Transverse colon (tissue), 4 donors: Measurements from ENCODE around the gene FRZB. TPM values are rescaled to one million over a fixed set of nuclear protein-coding genes. Genes with fewer than 3 reads are reported as not detected.

ENCODE experiments used
- DNase-seq: peaks from one replicate; pipeline ENCODE4 v3.0.0-alpha.2; 2019
- H3K27ac ChIP-seq, 4 donors: fragments of 200-600 bp; sonication (generic); 2 replicates each; pipeline ENCODE4 v1.5.1; 2016 to 2018; ENCODE audit warnings: inconsistent platforms in 4 of 4
- H3K27me3 ChIP-seq: fragments of 200-600 bp; sonication (generic); 2 replicates; pipeline ENCODE4 v1.5.1; 2017; ENCODE audit warnings: inconsistent platforms
- H3K36me3 ChIP-seq, 4 donors: fragments of 200-600 bp; sonication (generic); 2 replicates each; pipeline ENCODE4 v1.5.1; 2017 to 2019; ENCODE audit warnings: inconsistent platforms in 4 of 4
- H3K4me1 ChIP-seq, 4 donors: fragments of 200-600 bp; sonication (generic); 2 replicates each; pipeline ENCODE4 v1.5.1; 2017 to 2020; ENCODE audit warnings: inconsistent platforms in 4 of 4
- H3K4me3 ChIP-seq, 4 donors: fragments of 200-600 bp; sonication (generic); 1 replicate in 1 of 4; 2 replicates in 3 of 4; pipeline versions ENCODE4 v1.5.1 to v1.6.1; 2017 to 2019; ENCODE audit warnings: inconsistent platforms in 4 of 4
- H3K9me3 ChIP-seq, 2 donors: fragments of 200-600 bp; sonication (generic); 2 replicates each; pipeline ENCODE4 v1.5.1; 2017 to 2019; ENCODE audit warnings: inconsistent platforms in 2 of 2
- CTCF ChIP-seq, 5 experiments: fragments of 200-600 bp in 3 of 5; fragments of 450-650 bp in 2 of 5; sonication (generic) in 3 of 5; IDR thresholded peaks; 1 replicate in 2 of 5; 2 replicates in 3 of 5; pipeline ENCODE4 v1.5.1; 2016 to 2017; ENCODE audit warnings: antibody characterized with exemption in 5 of 5, inconsistent platforms in 3 of 5, mild to moderate bottlenecking in 2 of 5, moderate library complexity in 1 of 5
- EP300 ChIP-seq: sonication (generic); formaldehyde crosslinking; IDR thresholded peaks from one replicate; pipeline ENCODE4 v1.6.1; 2017; ENCODE audit warnings: antibody characterized with exemption, low read depth
- POLR2A ChIP-seq: fragments of 450-650 bp; IDR thresholded peaks from one replicate; pipeline ENCODE4 v1.6.1; 2016; ENCODE audit warnings: antibody characterized with exemption, mild to moderate bottlenecking, moderate library complexity
- POLR2AphosphoS5 ChIP-seq, 3 donors: sonication (generic); formaldehyde crosslinking; IDR thresholded peaks; one replicate each; pipeline ENCODE4 v1.6.1; 2016; ENCODE audit warnings: antibody characterized with exemption in 3 of 3
- WGBS, 2 donors: methylation state at CpG; one replicate each; pipeline ENCODE4 v1.1.5; 2018; ENCODE audit warnings: low coverage in 1 of 2; 5-methylcytosine and 5-hydroxymethylcytosine counted together
- in situ Hi-C, 4 donors: fragments of 200-750 bp; cut with MboI; loops; one replicate each; pipeline versions ENCODE4 v1.15.0 to v1.15.1; 2017; ENCODE audit warnings: low sequenced_read_pairs in 3 of 4, low pct_ligation_motif_present in 1 of 4, low pct_unique_long_range_greater_than_20kb in 1 of 4
- intact Hi-C: fragments of 100-400 bp; cut with DNase I; formaldehyde crosslinking; loops from one replicate; pipeline ENCODE4 v1.15.1; 2023; ENCODE audit warnings: low total_unique reads
- total RNA-seq, 4 donors: library from RNA; depleted of rRNA; stranded (reverse); fragments of >200 nt; gene quantifications; one replicate each; pipeline ENCODE4 v1.1.0, GENCODE V29; 2016

Gene FRZB
- total RNA-seq, 4 donors from 2014 or later: 0.37 to 11.9 (median 2.9) TPM

GRCh38 chr2:182852090-182852489 is 14.3 kb downstream of the FRZB start:
- 88% methylated on average over 1 of the region's 1 CpG; no CpG with 5 or more reads in 1 of the 2 donors for WGBS, 2 donors
- Histone ChIP-seq H3K9me3 (no peaks in the 10 kb centered on the region), H3K4me1 (no peaks in the 10 kb centered on the region), H3K27ac (no peak overlapping the region), H3K36me3 (no peaks in the 10 kb centered on the region), H3K27me3 (no peaks in the 10 kb centered on the region), H3K4me3 (no peak overlapping the region)
- no peak for TF ChIP-seq POLR2A
- no peak for TF ChIP-seq POLR2AphosphoS5 (IDR thresholded peaks at IDR 0.05)
- TF ChIP-seq CTCF (IDR thresholded peaks at IDR 0.05): no peak
- no peak for TF ChIP-seq EP300
- DNase-seq: no peak
- in situ Hi-C loops (no loop called here), intact Hi-C loops (no loop called here)

GRCh38 chr2:182845794-182846417 is 20.5 kb downstream of the FRZB start:
- H3K4me1 ChIP-seq: peaks cover 0 to 8% (median 0%) of the 10 kb centered on the region in 4 donors
- in situ Hi-C loops: no loop called here
- DNase-seq: no peak
- intact Hi-C loops: no loop called here
- H3K9me3 ChIP-seq: no peaks in the 10 kb centered on the region
- 73 to 80% methylated on average over 1 to 3 of the region's 3 CpGs for WGBS, 2 donors
- no peak overlapping the region for H3K4me3 ChIP-seq
- H3K27ac ChIP-seq: no peak overlapping the region
- H3K36me3 ChIP-seq: no peaks in the 10 kb centered on the region
- H3K27me3 ChIP-seq: no peaks in the 10 kb centered on the region
- no peak for TF ChIP-seq POLR2A
- no peak for TF ChIP-seq POLR2AphosphoS5 (IDR thresholded peaks at IDR 0.05)
- TF ChIP-seq EP300: no peak

GRCh38 chr2:182836451-182836850 is 30.0 kb downstream of the FRZB start:
- in situ Hi-C loops (no loop called here), intact Hi-C loops (no loop called here)
- Histone ChIP-seq H3K4me1 (no peaks in the 10 kb centered on the region), H3K27me3 (no peaks in the 10 kb centered on the region), H3K27ac (no peak overlapping the region), H3K4me3 (no peak overlapping the region), H3K36me3 (no peaks in the 10 kb centered on the region), H3K9me3 (no peaks in the 10 kb centered on the region)
- TF ChIP-seq EP300 (no peak), POLR2AphosphoS5 (IDR thresholded peaks at IDR 0.05) (no peak), CTCF (IDR thresholded peaks at IDR 0.05) (no peak), POLR2A (no peak)
- no peak for DNase-seq
- 83 to 89% methylated on average over 3 of the region's 3 CpGs for WGBS, 2 donors

GRCh38 chr2:182834293-182834692 is 32.1 kb downstream of the FRZB start:
- in situ Hi-C loops: no loop called here
- WGBS, 2 donors: 64 to 73% methylated on average over 1 of the region's 1 CpG
- Histone ChIP-seq H3K36me3 (no peaks in the 10 kb centered on the region), H3K4me1 (no peaks in the 10 kb centered on the region), H3K27ac (no peak overlapping the region), H3K4me3 (no peak overlapping the region), H3K27me3 (no peaks in the 10 kb centered on the region), H3K9me3 (no peaks in the 10 kb centered on the region)
- intact Hi-C loops: no loop called here
- TF ChIP-seq EP300 (no peak), POLR2AphosphoS5 (IDR thresholded peaks at IDR 0.05) (no peak), CTCF (IDR thresholded peaks at IDR 0.05) (no peak), POLR2A (no peak)
- no peak for DNase-seq
